ENCODE data around the gene SUN2.

DNA sequence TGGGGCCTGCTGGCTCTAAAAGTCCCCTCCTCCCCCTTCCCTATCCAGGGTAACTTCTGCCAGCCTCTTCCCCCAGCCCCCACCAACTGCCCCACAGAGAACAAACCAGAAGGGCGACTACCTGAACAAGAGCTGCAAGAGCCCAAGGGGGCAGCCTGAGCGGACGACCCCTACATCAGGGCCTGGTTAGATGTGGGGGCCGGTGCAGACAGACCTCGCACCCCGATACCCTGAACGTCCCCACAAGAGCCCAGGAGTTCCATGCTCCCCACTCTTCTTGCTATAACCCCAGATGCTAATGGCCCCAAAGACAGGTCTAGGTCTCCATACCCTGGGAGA lies 20.7 kb downstream of the SUN2 start:
- TF ChIP-seq POLR2AphosphoS5 (IDR thresholded peaks at IDR 0.05; ENCODE audit: low read depth, low read length) (no peak), POLR2A (IDR thresholded peaks at IDR 0.05; ENCODE audit: low read depth, low read length) (no peak)
